Measurements from ENCODE around the gene GBA3. TPM values are rescaled to one million over a fixed set of nuclear protein-coding genes. Genes with fewer than 3 reads are reported as not detected.

GBA3 gene
- total RNA-seq, 8 experiments from 2014 or later, result 0.24 to 2.5 (median 0.85) TPM; not detected in 4

DNA sequence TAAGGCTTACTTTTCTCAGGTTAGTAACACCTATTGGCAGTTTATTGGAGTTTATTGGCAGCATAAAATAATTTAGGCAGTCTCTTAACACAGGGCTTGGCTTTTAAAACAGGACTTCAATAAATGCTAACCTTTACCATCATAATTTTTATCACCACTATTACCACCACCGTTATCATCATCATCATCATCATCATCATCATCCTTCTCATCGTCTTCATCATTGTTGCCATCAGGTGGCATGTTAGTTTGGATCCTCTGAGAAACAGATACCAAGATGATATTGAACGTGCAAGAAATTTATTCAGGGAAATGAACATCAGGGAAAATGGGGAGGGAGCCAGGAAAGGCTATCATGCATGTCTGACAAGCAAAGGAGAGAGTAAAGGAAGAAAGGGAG lies 16.2 kb downstream of the GBA3 start:
- H3K27ac ChIP-seq, result no peak overlapping the region
- no peak overlapping the region for H3K4me3 ChIP-seq
- in situ Hi-C loops (cut with MboI; ENCODE audit: low pct_unique_long_range_greater_than_20kb in 2 of 9, low sequenced_read_pairs in 9 of 9, unreplicated experiment in 9 of 9), result no loop called here
- no peaks in the 10 kb centered on the region for H3K4me1 ChIP-seq (replicated peaks in 1 of 2)
- 0 to 100% (median 81%) methylated on average over 1 to 3 of the region's 3 CpGs; no CpG with 5 or more reads in 1 of the 10 experiments for WGBS, 10 experiments
- no peak for ATAC-seq (replicated peaks in 6 of 8)

DNA sequence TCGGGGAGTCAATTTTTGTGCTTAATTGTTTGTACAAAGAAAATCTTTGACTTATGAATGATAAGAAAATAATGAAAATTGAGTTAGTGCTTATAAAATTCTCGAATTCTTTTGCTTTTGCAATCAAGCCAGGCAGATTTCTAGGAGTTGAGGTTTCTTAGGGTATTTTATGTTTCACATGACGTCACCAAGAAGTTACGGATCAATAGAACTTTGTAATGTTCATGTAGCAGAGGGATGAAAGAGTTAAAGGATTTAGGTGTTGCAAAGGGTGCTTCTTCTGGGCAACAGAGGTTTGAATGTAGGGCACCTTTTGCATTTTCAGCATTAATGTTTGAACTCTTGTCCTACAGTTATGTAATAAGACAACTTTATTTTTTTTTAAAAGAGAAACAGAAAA lies 19.4 kb downstream of the GBA3 start:
- ATAC-seq (replicated peaks in 6 of 8), result no peak
- no peak overlapping the region for H3K27ac ChIP-seq
- in situ Hi-C loops (cut with MboI; ENCODE audit: low pct_unique_long_range_greater_than_20kb in 2 of 9, low sequenced_read_pairs in 9 of 9, unreplicated experiment in 9 of 9), result no loop called here

DNA sequence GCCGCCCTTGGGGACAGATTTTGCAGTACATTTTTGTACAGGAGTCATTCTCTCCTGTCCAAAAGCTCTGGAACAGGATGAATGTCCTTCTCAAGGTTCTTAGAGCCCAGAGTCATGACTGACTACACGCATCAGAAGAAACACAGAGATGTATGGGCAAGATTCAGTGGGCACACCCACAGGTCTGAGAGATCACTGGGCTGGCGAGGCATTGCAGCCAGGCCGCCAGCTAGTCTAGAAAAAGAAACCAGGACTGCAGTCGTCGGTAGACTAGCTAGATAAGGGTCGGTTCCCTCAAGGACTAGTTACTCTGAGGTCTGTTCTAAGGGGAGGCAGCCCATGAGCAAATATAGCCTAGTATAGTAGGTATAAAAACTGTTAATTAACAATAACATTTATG lies 19.8 kb downstream of the GBA3 start:
- in situ Hi-C loops (cut with MboI; ENCODE audit: low pct_unique_long_range_greater_than_20kb in 2 of 9, low sequenced_read_pairs in 9 of 9, unreplicated experiment in 9 of 9), result no loop called here
- 0 to 100% (median 94%) methylated on average over 1 to 5 of the region's 7 CpGs; no CpG with 5 or more reads in 1 of the 10 experiments for WGBS, 10 experiments
- no peak overlapping the region for H3K4me3 ChIP-seq

More for the DNA sequence above, 19.4 kb downstream of the GBA3 start:
- Histone ChIP-seq H3K4me3 (no peak overlapping the region), H3K4me1 (replicated peaks in 1 of 2) (no peaks in the 10 kb centered on the region)
- WGBS, 10 experiments, result 22 to 90% (median 78%) methylated on average over 2 to 4 of the region's 4 CpGs

DNA sequence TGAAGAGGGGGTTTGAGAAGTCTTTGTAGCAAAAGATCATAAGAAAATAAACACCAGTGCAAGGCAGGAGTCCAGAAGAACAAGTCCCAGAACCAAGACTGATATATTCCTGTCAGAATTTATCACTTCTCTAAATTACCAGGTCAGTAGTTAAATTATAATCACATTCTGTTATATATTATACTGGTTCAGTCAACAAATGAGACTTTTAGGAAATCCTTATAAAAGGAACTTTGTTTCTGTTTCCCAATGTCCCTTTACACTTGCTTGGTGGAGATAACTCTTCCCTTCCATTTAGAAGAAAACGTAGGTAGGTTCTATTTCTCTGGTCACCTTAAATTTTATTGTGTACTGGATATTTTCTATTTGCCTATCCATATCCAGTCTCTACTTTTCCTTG lies 21.1 kb downstream of the GBA3 start:
- H3K4me1 ChIP-seq (replicated peaks in 1 of 2), result no peaks in the 10 kb centered on the region
- in situ Hi-C loops (cut with MboI; ENCODE audit: low pct_unique_long_range_greater_than_20kb in 2 of 9, low sequenced_read_pairs in 9 of 9, unreplicated experiment in 9 of 9), result no loop called here
- no peak overlapping the region for H3K27ac ChIP-seq
- H3K4me3 ChIP-seq, result no peak overlapping the region
- no peak for ATAC-seq (replicated peaks in 6 of 8)
- WGBS, 10 experiments, result 0 to 91% (median 75%) methylated on average over 1 of the region's 1 CpG; no CpG with 5 or more reads in 2 of the 10 experiments

More for the DNA sequence above, 19.8 kb downstream of the GBA3 start:
- H3K27ac ChIP-seq, result no peak overlapping the region
- ATAC-seq (replicated peaks in 6 of 8), result peak in 2 of 8 experiments; percentile 43 to 60
- H3K4me1 ChIP-seq (replicated peaks in 1 of 2), result no peaks in the 10 kb centered on the region

DNA sequence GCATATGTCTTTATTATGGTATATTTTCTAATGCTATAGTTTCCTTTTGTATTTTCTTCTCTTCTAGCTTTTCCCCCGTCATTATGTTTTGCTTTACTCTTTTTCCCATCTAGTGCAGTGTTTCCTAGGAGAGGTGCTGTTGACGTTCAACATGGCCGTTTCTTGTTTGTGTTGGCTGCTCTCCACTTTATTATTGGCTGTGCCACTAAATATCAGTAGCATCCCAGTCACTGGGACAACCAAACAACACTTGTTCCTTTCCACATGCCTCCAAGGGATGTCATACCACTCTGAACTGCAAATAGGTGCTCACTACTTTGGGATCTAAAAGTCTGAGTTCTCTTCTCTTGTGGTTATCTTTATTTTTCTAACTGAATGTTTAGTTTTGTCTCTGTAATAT lies 26.5 kb downstream of the GBA3 start:
- whole genome bisulfite sequencing, 10 experiments, result 0 to 100% (median 73%) methylated on average over 1 to 3 of the region's 3 CpGs; no CpG with 5 or more reads in 2 of the 10 experiments

DNA sequence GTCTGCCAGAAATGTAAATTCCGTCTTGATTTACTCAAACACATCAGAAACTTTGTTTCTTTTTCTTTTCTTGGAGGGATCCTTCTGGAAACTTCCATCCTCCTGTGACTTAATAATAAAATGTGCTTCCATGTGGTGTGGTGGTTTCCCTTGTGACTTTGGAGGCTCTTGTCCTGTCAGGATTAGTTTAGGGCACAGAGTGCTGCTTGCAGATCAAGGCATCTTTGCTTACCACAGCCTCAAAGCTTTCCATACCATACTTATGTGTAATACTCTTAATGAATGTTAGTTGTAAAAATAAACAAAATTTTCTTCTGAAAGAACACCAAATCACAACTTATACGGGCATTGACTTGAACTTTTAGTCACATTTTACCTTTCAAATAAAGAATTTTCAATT lies 27.4 kb downstream of the GBA3 start:
- WGBS, 10 experiments, result 4 to 100% (median 83%) methylated on average over 1 to 2 of the region's 2 CpGs
- Histone ChIP-seq H3K4me3 (no peak overlapping the region), H3K4me1 (replicated peaks in 1 of 2) (no peaks in the 10 kb centered on the region), H3K27ac (no peak overlapping the region)
- in situ Hi-C loops (cut with MboI; ENCODE audit: low pct_unique_long_range_greater_than_20kb in 2 of 9, low sequenced_read_pairs in 9 of 9, unreplicated experiment in 9 of 9), result no loop called here
- ATAC-seq (replicated peaks in 6 of 8), result no peak

More for the DNA sequence above, 26.5 kb downstream of the GBA3 start:
- Histone ChIP-seq H3K27ac (no peak overlapping the region), H3K4me1 (replicated peaks in 1 of 2) (no peaks in the 10 kb centered on the region), H3K4me3 (no peak overlapping the region)
- in situ Hi-C loops (cut with MboI; ENCODE audit: low pct_unique_long_range_greater_than_20kb in 2 of 9, low sequenced_read_pairs in 9 of 9, unreplicated experiment in 9 of 9), result no loop called here
- peak in 1 of 8 experiments; percentile 52 for ATAC-seq (replicated peaks in 6 of 8)

DNA sequence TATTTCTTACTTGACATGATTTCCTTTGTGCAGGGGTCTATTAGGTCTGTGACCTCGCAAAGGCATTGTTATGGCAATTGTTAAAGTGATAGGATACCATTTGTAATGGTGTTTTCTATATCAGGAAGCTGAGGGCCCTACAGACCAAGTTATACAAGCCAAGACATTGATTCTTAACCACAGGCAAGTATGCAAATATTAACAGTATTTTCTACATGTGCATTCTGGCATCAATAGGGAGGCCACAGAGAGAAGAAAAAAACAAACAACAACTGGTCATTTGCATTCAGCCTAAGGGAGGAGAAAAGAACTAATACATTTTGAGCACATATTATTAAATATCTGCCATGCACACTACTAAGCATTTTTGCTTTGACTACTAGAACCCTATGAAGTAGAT lies 28.5 kb downstream of the GBA3 start:
- Histone ChIP-seq H3K4me1 (replicated peaks in 1 of 2) (no peaks in the 10 kb centered on the region), H3K27ac (no peak overlapping the region), H3K4me3 (no peak overlapping the region)
- peak in 3 of 8 experiments; percentile 87 to 98 (median 93) for ATAC-seq (replicated peaks in 6 of 8)
- in situ Hi-C loops (cut with MboI; ENCODE audit: low pct_unique_long_range_greater_than_20kb in 2 of 9, low sequenced_read_pairs in 9 of 9, unreplicated experiment in 9 of 9), result no loop called here
- 0 to 43% (median 17%) methylated on average over 1 of the region's 1 CpG; no CpG with 5 or more reads in 1 of the 10 experiments for WGBS, 10 experiments

DNA sequence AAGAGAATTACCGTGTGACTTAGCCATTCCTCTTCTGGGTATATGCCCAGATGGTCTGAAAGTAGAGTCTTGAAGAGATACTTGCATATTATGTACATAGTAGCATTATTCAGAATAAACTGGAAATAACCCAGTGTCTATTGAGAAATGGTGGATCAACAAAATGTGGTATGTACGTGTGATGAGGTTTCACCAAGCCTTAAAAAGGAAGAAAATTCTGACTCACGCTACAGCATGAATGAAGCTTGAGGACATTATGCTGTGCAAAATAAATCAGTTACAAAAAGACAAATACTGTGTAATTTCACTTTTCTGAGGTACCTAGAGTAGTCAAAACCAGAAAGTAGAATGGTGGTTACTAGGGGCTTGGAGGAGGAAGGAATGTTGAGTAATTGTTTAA lies 37.3 kb downstream of the GBA3 start:
- in situ Hi-C loops (cut with MboI; ENCODE audit: low pct_unique_long_range_greater_than_20kb in 2 of 9, low sequenced_read_pairs in 9 of 9, unreplicated experiment in 9 of 9), result no loop called here
- Histone ChIP-seq H3K4me1 (replicated peaks in 1 of 2) (no peaks in the 10 kb centered on the region), H3K4me3 (no peak overlapping the region), H3K27ac (no peak overlapping the region)
- peak in 3 of 8 experiments; percentile 92 to 98 (median 98) for ATAC-seq (replicated peaks in 6 of 8)
- WGBS, 10 experiments, result 0 to 100% (median 94%) methylated on average over 1 to 3 of the region's 3 CpGs

DNA sequence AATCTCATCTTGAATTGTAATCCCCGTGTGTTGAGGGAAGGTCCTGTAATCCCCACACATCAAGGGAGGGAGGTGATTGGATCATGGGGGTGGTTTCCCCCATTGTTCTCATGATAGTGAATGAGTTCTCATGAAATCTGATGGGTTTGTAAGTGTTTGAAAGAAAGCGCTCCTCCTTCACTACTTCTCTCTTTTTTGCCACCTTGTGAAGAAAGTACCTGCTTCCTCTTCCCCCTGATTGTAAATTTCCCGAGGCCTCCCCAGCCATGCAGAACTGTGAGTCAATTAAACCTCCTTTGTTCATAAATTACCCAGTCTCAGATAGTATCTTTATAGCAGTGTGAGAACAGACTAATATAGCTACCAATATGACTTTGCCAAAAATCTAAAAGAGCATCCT lies 41.1 kb downstream of the GBA3 start:
- no peak overlapping the region for H3K27ac ChIP-seq
- no peak overlapping the region for H3K4me3 ChIP-seq
- no peak for ATAC-seq (replicated peaks in 6 of 8)
- no peaks in the 10 kb centered on the region for H3K4me1 ChIP-seq (replicated peaks in 1 of 2)
- WGBS, 10 experiments, result 0 to 100% (median 62%) methylated on average over 1 to 3 of the region's 3 CpGs; no CpG with 5 or more reads in 3 of the 10 experiments
- in situ Hi-C loops (cut with MboI; ENCODE audit: low pct_unique_long_range_greater_than_20kb in 2 of 9, low sequenced_read_pairs in 9 of 9, unreplicated experiment in 9 of 9), result no loop called here

DNA sequence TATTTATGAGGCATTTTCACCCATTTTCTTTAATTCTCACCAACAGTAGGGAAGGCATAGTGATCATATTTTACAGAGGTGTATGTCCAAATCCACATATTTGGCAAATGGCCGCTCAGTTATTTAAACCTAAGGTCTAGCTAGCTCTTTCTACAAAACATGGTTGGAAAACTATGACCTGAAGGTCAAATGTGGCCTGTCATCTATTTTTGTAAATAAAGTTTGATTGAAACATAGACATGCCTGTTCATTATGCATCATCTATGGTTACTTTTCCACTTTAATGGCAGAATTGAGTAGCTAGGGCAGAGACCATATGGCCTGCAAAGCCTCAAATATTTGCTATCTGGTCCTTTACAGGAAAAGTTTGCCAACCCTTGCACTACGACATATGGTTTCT lies 44.2 kb downstream of the GBA3 start:
- ATAC-seq (replicated peaks in 6 of 8), result no peak
- H3K27ac ChIP-seq, result no peak overlapping the region
- 13 to 100% (median 86%) methylated on average over 1 to 2 of the region's 2 CpGs; no CpG with 5 or more reads in 1 of the 10 experiments for WGBS, 10 experiments
- no peak overlapping the region for H3K4me3 ChIP-seq
- in situ Hi-C loops (cut with MboI; ENCODE audit: low pct_unique_long_range_greater_than_20kb in 2 of 9, low sequenced_read_pairs in 9 of 9, unreplicated experiment in 9 of 9), result no loop called here
- no peaks in the 10 kb centered on the region for H3K4me1 ChIP-seq (replicated peaks in 1 of 2)

DNA sequence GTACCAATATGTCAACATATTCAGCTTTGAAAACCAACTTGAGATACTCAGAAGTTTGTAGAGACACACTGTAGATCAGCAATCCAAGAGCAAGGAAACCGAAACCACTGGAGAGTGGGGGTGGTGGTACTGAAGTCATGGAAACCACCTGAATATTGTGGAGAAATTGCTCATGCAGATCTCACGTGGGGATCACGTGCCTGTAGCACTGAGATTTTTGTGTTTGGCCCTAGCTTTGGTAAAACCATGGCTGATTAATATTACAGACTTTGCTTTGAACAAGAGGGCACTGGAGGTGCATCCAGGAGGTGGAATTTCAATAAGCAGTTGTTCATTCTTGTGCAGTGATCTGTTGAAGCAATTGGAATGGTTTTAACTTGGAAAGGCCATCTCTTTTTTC lies 47.2 kb downstream of the GBA3 start:
- H3K4me3 ChIP-seq, result no peak overlapping the region
- in situ Hi-C loops (cut with MboI; ENCODE audit: low pct_unique_long_range_greater_than_20kb in 2 of 9, low sequenced_read_pairs in 9 of 9, unreplicated experiment in 9 of 9), result no loop called here
- 0 to 80% (median 52%) methylated on average over 1 to 3 of the region's 3 CpGs for WGBS, 10 experiments
- peak in 2 of 8 experiments; percentile 56 to 73 for ATAC-seq (replicated peaks in 6 of 8)
- no peak overlapping the region for H3K27ac ChIP-seq
- no peaks in the 10 kb centered on the region for H3K4me1 ChIP-seq (replicated peaks in 1 of 2)

DNA sequence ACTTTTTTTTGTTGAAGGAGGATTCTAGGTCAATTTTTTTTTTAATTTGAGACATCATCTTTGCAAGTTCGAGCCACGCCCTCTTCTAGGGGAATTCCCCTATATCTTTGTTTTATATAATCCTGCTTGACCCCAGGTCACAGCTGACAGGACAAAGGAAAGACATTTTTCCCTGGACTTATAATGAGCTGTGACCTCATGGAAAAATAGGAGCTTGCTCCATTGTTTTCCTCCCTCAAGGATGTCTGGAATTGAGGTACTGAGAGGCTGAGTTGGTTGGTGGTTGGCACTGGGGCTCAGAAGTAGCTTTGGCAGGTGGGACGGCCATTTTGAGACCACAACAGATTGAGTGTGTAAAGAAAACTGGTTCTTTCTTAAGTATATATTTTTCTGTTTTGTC lies 49.0 kb downstream of the GBA3 start:
- no peak overlapping the region for H3K27ac ChIP-seq
- in situ Hi-C loops (cut with MboI; ENCODE audit: low pct_unique_long_range_greater_than_20kb in 2 of 9, low sequenced_read_pairs in 9 of 9, unreplicated experiment in 9 of 9), result no loop called here
- no peak for ATAC-seq (replicated peaks in 6 of 8)
- 0 to 100% (median 92%) methylated on average over 2 to 3 of the region's 3 CpGs; no CpG with 5 or more reads in 3 of the 10 experiments for WGBS, 10 experiments
- H3K4me1 ChIP-seq (replicated peaks in 1 of 2), result no peaks in the 10 kb centered on the region
- H3K4me3 ChIP-seq, result no peak overlapping the region

DNA sequence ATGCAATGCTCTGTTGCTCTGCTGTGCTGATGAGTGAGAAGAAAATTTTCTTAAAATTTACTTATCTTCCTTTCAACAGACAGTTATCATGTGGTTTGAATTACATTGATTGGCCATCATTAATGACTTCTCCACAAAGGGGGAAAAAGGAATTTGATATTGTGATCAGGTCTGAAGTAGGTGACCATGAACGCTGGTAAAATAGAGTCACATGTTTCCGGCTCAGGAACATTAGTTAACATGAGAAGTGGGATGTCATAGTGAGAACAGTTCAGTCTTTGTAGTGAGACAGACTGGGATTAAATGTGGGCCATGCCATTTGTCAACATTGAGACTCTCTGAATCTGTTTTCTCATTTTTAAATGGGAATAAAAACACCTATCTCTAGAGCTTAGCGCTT lies 50.6 kb downstream of the GBA3 start:
- in situ Hi-C loops (cut with MboI; ENCODE audit: low pct_unique_long_range_greater_than_20kb in 2 of 9, low sequenced_read_pairs in 9 of 9, unreplicated experiment in 9 of 9), result no loop called here
- H3K27ac ChIP-seq, result no peak overlapping the region
- WGBS, 10 experiments, result 27 to 100% (median 75%) methylated on average over 1 to 3 of the region's 3 CpGs; no CpG with 5 or more reads in 2 of the 10 experiments
- H3K4me3 ChIP-seq, result no peak overlapping the region
- no peak for ATAC-seq (replicated peaks in 6 of 8)
- H3K4me1 ChIP-seq (replicated peaks in 1 of 2), result no peaks in the 10 kb centered on the region

DNA sequence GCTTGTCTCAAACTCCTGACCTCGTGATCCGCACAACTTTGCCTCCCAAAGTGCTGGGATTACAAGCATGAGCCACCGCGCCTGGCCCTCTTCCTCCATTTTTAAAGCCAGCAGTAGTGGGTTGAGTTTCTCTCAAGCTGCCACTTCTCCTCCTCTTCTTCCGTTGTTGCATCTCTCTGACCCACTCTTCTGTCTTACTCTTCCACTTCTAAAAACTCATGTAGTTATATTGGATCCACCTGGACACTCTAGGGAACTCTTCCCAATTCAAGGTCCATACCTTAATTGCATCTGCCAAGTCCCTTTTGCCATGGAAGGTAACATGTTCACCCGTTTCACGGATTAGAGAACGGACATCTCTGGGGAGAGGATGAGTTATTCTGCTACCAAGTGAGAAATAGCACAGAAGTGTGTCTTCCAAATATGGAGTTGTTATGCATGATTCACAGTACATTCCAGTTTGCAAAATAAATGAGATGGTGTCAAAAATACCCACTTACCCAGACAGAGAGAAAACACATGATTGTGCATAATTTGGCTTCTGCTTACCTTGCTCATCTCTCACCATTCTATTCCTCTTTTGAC lies 51.8 kb downstream of the GBA3 start:
- WGBS, 10 experiments, result 6 to 100% (median 92%) methylated on average over 1 to 8 of the region's 8 CpGs
- Histone ChIP-seq H3K4me1 (replicated peaks in 1 of 2) (no peaks in the 10 kb centered on the region), H3K4me3 (no peak overlapping the region), H3K27ac (no peak overlapping the region)
- ATAC-seq (replicated peaks in 6 of 8), result no peak
- in situ Hi-C loops (cut with MboI; ENCODE audit: low pct_unique_long_range_greater_than_20kb in 2 of 9, low sequenced_read_pairs in 9 of 9, unreplicated experiment in 9 of 9), result no loop called here
